Measurements from ENCODE around the gene FOXL3.

The FOXL3 gene

DNA sequence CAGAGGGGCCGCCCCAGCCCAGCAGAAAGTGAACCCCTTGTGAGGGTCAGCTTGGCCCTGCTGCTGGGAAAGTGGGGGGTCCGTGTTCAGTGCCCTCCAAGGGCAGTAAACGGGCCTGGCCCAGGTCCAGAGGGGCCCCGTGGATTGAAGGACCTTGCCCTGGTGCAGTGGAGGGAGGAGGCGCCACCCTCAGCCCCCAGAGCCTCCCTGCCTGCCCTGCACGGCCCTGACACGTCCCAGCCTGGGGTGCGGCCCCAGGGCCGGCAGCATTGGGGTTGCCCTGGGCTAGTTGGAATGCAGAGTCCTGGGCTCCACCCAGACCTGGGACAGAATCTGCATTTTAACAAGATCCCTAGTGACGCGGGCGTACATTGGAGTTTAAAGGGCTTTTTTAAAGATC is 42.8 kb upstream of the FOXL3 start:
- no peak for DNase-seq (ENCODE audit: low read depth, low spot score)
- Histone ChIP-seq H3K9me3 (ENCODE audit: low read depth, low read length) (no peaks in the 10 kb centered on the region), H3K36me3 (ENCODE audit: insufficient read depth, low read length) (no peaks in the 10 kb centered on the region), H3K9ac (ENCODE audit: insufficient read length) (no peak overlapping the region), H3K27ac (no peak overlapping the region), H3K4me3 (no peak overlapping the region)
- no peak for TF ChIP-seq EZH2 (IDR thresholded peaks at IDR 0.05)
- TF ChIP-seq POLR2AphosphoS5 (IDR thresholded peaks at IDR 0.05; ENCODE audit: borderline replicate concordance, low read depth, low read length) = no peak
- TF ChIP-seq FOXP2 (optimal IDR thresholded peaks at IDR 0.05; ENCODE audit: control extremely low read depth, extremely low read length, insufficient read depth) = no peak

DNA sequence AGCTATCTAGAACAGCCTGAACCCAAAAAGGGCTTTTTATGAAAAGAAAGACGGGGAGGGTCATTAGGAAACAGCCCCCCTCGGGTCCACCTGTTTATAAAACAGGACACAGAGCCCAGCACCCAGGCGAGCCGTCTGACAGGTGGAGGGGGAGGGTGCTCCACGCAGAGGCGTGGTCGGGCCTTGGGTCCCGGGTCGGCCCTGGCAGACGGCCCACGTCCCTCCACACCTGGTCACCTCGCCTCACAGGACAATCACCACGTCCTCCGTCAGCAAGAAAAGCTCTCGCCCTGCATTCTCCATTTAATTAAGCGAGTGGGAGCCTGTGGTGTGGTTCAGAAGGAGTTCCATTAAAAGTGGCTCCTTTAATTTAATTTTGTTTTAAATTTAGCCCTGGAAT is 42.3 kb upstream of the FOXL3 start:
- no peaks in the 10 kb centered on the region for H3K36me3 ChIP-seq (ENCODE audit: insufficient read depth, low read length)
- H3K9ac ChIP-seq (ENCODE audit: insufficient read length) = no peak overlapping the region
- no peak for DNase-seq (ENCODE audit: low read depth, low spot score)
- no peaks in the 10 kb centered on the region for H3K9me3 ChIP-seq (ENCODE audit: low read depth, low read length)
- no peak overlapping the region for H3K27ac ChIP-seq
- H3K4me3 ChIP-seq = no peak overlapping the region
- no peak for TF ChIP-seq FOXP2 (optimal IDR thresholded peaks at IDR 0.05; ENCODE audit: control extremely low read depth, extremely low read length, insufficient read depth)
- no peak for TF ChIP-seq EZH2 (IDR thresholded peaks at IDR 0.05)
- TF ChIP-seq POLR2AphosphoS5 (IDR thresholded peaks at IDR 0.05; ENCODE audit: borderline replicate concordance, low read depth, low read length) = no peak

DNA sequence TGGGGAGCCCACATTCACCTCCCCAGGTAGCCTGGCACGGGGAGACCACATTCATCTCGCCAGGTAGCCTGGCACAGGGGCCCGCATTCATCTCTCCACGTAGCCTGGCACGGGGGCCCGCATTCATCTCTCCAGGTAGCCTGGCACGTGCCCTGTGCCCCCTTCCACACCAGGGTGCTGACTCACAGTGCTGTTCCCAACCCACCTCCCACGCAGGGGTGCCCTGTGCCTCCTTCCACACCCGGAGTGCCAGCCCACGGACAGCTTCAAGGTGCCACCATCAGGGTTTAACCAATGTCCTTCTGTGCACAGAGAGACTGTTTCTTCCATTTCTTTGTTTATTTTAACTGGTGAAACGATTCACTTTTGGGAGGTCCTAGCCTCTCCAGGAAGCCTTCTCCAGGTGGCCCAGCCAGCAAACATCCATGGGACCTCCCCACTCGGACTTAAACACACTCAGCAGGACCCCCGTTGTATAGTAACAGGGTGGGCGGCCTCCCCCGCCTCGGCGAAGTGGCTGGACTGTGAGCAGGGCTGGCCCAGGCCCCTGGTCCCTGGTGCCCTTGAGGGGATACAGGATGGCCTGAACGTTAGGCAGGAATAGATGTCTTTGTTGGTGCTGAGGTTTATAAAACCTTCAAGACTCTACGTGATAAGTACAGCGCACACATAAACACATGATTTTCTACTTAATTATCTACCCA is 41.1 kb upstream of the FOXL3 start:
- no peak overlapping the region for H3K27ac ChIP-seq
- no peak for DNase-seq (ENCODE audit: low read depth, low spot score)
- TF ChIP-seq FOXP2 (optimal IDR thresholded peaks at IDR 0.05; ENCODE audit: control extremely low read depth, extremely low read length, insufficient read depth) = no peak
- no peak for TF ChIP-seq POLR2AphosphoS5 (IDR thresholded peaks at IDR 0.05; ENCODE audit: borderline replicate concordance, low read depth, low read length)
- TF ChIP-seq EZH2 (IDR thresholded peaks at IDR 0.05) = no peak
- no peaks in the 10 kb centered on the region for H3K9me3 ChIP-seq (ENCODE audit: low read depth, low read length)
- H3K4me3 ChIP-seq = no peak overlapping the region
- no peak overlapping the region for H3K9ac ChIP-seq (ENCODE audit: insufficient read length)
- H3K36me3 ChIP-seq (ENCODE audit: insufficient read depth, low read length) = no peaks in the 10 kb centered on the region

DNA sequence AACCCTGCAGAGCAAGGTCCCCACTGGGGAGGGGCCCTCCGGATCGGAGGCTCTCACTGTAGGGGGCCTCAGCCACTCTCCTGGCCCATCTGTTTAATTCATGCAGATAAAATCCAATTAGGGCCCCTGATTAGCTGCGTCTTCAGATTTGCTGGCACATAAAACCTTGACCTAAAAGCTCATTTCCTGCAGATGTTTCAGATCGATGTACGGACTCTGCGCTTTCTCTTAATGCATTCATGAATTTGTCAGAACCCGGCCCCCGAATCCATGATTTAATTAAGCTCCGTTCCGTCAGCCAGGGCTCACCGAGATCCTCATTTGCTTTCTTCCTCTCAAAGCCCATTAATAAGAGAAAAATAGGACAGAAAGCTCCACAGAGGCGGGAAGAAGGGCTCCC is 40.0 kb upstream of the FOXL3 start:
- TF ChIP-seq EZH2 (IDR thresholded peaks at IDR 0.05) (no peak), POLR2AphosphoS5 (IDR thresholded peaks at IDR 0.05; ENCODE audit: borderline replicate concordance, low read depth, low read length) (no peak), FOXP2 (optimal IDR thresholded peaks at IDR 0.05; ENCODE audit: control extremely low read depth, extremely low read length, insufficient read depth) (no peak)
- H3K36me3 ChIP-seq (ENCODE audit: insufficient read depth, low read length) = no peaks in the 10 kb centered on the region

DNA sequence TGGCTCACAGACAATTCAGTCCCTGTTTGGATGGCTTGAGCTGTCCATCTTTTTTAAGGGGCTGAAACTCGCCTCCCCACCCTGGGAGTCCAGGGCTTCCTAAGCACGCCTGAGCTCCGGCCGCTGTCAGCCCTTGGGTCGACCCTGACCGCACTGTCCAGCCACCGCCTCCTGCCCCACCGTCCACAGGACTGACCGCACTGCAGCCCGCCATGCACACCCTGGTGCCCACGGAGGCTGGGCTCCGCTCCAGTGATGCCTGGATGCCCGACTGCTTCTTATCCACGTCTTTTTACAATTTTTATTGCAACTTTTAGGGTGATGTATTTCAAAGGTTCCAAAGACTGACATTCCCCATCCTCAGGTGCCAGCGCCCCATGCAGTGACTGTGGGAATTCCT is 39.4 kb upstream of the FOXL3 start:
- Histone ChIP-seq H3K9me3 (ENCODE audit: low read depth, low read length) (no peaks in the 10 kb centered on the region), H3K4me3 (no peak overlapping the region), H3K27ac (no peak overlapping the region), H3K36me3 (ENCODE audit: insufficient read depth, low read length) (no peaks in the 10 kb centered on the region), H3K9ac (ENCODE audit: insufficient read length) (no peak overlapping the region)
- TF ChIP-seq EZH2 (IDR thresholded peaks at IDR 0.05) = no peak
- DNase-seq (ENCODE audit: low read depth, low spot score) = no peak

More for the DNA sequence above, 40.0 kb upstream of the FOXL3 start:
- Histone ChIP-seq H3K4me3 (no peak overlapping the region), H3K9ac (ENCODE audit: insufficient read length) (no peak overlapping the region), H3K27ac (no peak overlapping the region), H3K9me3 (ENCODE audit: low read depth, low read length) (no peaks in the 10 kb centered on the region)
- no peak for DNase-seq (ENCODE audit: low read depth, low spot score)

DNA sequence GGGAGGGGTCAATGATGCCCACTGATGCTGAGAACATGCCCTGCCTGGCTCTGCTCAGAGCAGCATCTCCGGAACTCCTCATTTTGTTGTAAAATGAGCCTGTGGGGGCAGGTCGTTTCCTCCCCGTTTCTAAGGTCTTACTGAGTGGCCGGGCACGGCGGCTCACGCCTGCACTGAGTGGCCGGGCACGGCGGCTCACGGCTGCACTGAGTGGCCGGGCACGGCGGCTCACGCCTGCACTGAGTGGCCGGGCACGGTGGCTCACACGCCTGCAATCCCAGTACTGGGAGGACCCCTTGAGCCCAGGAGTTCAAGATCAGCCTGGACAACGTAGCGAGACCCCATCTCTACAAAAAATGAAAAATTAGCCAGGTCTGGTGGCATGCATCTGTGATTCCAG is 39.0 kb upstream of the FOXL3 start:
- no peak for TF ChIP-seq EZH2 (IDR thresholded peaks at IDR 0.05)
- no peak for TF ChIP-seq FOXP2 (optimal IDR thresholded peaks at IDR 0.05; ENCODE audit: control extremely low read depth, extremely low read length, insufficient read depth)
- no peak for TF ChIP-seq POLR2AphosphoS5 (IDR thresholded peaks at IDR 0.05; ENCODE audit: borderline replicate concordance, low read depth, low read length)
- DNase-seq (ENCODE audit: low read depth, low spot score) = no peak
- Histone ChIP-seq H3K9ac (ENCODE audit: insufficient read length) (no peak overlapping the region), H3K9me3 (ENCODE audit: low read depth, low read length) (no peaks in the 10 kb centered on the region), H3K36me3 (ENCODE audit: insufficient read depth, low read length) (no peaks in the 10 kb centered on the region), H3K4me3 (no peak overlapping the region), H3K27ac (no peak overlapping the region)

DNA sequence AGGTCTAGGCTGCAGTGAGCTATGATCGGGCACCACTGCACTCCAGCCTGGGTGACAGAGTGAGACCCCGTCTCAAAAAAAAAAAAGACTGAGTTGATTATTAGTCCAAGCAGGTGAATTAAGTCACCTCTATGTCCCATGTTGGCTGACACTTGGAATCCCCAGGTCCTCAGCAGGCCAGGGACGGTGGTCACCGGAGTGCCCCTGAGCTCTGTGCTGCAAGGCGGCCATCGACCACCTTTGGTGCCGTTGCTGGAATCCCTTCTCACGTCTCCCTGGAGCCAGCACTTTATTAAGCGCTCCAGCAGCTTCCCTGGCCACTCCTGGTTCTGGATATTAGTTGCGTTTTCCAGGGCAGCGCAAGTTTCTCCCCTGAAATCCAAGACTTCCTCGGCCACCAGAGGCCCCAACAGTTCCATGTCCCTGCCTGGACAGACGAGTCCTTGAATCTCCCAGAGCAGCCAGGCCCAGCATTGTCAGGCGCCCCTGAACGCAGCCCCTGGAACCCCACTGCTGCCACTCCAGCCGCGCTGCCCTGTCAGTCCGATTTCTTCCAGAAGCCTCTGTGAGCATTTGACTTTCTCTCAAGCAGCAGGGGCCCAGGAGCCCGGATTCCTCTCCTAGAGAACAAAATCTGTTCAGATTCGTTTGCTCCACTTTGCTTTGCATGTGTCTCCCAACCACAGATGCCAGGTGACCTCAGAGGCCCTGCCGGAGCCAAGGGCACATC is 38.4 kb upstream of the FOXL3 start:
- Histone ChIP-seq H3K9ac (ENCODE audit: insufficient read length) (no peak overlapping the region), H3K4me3 (no peak overlapping the region), H3K36me3 (ENCODE audit: insufficient read depth, low read length) (no peaks in the 10 kb centered on the region), H3K27ac (no peak overlapping the region), H3K9me3 (ENCODE audit: low read depth, low read length) (no peaks in the 10 kb centered on the region)
- no peak for DNase-seq (ENCODE audit: low read depth, low spot score)
- no peak for TF ChIP-seq POLR2AphosphoS5 (IDR thresholded peaks at IDR 0.05; ENCODE audit: borderline replicate concordance, low read depth, low read length)
- no peak for TF ChIP-seq EZH2 (IDR thresholded peaks at IDR 0.05)
- no peak for TF ChIP-seq FOXP2 (optimal IDR thresholded peaks at IDR 0.05; ENCODE audit: control extremely low read depth, extremely low read length, insufficient read depth)

DNA sequence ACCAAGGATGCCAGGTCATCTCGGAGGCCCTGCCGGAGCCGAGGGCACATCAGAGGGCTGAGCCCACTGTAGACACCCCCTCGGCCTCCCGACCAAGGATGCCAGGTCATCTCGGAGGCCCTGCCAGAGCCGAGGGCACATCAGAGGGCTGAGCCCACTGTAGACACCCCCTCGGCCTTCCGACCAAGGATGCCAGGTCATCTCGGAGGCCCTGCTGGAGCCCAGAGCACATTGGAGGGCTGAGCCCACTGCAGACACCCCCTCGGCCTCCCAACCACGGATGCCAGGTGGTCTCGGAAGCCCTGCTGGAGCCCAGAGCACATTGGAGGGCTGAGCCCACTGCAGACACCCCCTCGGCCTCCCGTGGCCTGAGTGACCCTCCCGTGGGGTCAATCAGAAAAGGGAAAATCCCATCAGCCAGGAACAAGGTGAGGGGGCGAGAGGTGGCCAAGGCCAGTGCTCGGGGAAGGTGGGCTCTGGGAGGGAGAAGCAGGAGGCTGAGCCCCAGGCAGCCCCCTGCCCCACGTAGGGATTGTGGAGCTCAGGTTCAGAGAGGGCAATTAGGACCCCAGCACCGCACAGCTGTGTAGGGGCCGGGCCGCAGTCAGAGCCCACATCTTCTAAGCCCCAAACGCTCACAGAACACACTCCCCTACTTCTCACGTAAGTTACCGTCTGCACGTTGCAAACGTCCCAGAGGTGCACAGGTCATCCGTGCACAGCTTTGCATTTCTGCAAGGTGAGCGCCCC is 37.6 kb upstream of the FOXL3 start:
- H3K36me3 ChIP-seq (ENCODE audit: insufficient read depth, low read length) = no peaks in the 10 kb centered on the region
- H3K9me3 ChIP-seq (ENCODE audit: low read depth, low read length) = no peaks in the 10 kb centered on the region
- no peak overlapping the region for H3K4me3 ChIP-seq
- H3K9ac ChIP-seq (ENCODE audit: insufficient read length) = no peak overlapping the region
- no peak for DNase-seq (ENCODE audit: low read depth, low spot score)
- H3K27ac ChIP-seq = no peak overlapping the region
- TF ChIP-seq POLR2AphosphoS5 (IDR thresholded peaks at IDR 0.05; ENCODE audit: borderline replicate concordance, low read depth, low read length) = no peak
- TF ChIP-seq EZH2 (IDR thresholded peaks at IDR 0.05) = no peak
- no peak for TF ChIP-seq FOXP2 (optimal IDR thresholded peaks at IDR 0.05; ENCODE audit: control extremely low read depth, extremely low read length, insufficient read depth)
